GM19468 (cell line): ENCODE results near the gene SV2B.

ENCODE experiments used
- ATAC-seq: cut with Tn5 transposase; IDR thresholded peaks from one replicate; pipeline ENCODE4 v1.9.1; 2021; ENCODE audit warnings: mild to moderate bottlenecking, moderate library complexity, moderate number of reproducible peaks; ENCODE audit not compliant: unreplicated experiment; ENCODE audit errors: extremely low read depth

Gene SV2B

DNA sequence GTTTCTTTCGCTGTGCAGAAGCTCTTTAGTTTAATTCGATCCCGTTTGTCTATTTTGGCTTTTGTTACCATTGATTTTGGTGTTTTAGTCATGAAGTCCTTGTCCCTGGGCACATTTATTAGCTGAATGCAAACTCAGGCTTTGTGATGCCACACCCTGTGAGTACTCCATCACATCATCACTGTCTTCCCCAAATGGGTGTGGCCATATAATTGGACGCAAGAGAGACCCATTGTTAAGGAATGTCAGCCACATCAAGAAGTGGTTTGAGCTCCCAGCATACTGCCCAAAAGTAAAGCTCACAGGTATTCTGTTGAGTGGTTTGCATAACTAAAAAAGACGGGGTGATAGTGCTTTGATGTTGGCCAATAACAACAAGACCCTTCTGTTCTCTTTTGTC, 245.7 kb downstream of the SV2B start:
- ATAC-seq, result no peak

- no peak for ATAC-seq
These were observed 246.2 kb downstream of the SV2B start for GRCh38 chr15:91346259-91346658.

DNA sequence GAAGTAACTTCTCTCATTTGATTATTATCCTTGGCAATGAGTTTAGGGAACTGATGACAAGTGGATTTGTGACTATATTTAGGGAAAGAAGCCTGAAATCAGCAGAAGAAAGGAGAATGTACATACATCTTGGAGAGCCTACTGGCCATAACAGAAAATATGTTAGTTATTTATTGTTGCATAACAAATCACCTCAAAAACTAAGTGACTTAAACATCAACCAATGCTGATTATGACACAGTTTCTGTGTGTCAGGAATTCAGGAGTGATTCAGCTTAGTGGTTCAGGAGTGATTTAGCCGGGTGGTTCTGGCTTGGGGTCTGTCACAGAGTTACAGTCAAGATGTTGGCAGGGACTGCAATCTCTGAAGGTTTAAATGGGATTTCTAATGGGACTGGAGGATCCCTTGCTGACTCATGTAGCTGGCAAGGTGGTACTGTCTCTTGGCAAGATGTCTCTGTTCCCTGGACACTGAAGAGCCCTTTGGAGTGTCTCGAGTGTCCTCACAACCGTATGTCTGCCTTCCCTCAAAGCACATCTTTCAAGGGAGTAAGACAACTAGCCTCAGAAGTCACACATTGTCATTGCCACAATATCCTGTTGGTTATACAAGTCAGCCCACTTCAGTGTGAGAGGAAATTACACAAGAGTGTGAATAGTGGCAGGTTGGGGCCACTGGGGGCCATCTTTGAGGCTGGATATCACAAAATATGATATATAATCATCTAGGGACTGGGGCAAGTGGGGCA, 248.9 kb downstream of the SV2B start:
- no peak for ATAC-seq
